Activated naive CD8-positive, alpha-beta T cell treated with anti-CD3 and anti-CD28 coated beads, Interleukin-2, amount 50 U/mL, for 24 hours (primary cell): ENCODE results near the gene ACACB.
"Not testable (repeated sequence)": the region's sequence is repeated elsewhere in the genome, so short reads cannot be mapped to it uniquely, and the experiment has no call there.

Experiments
- ATAC-seq: fragments of 150-1000 bp; cut with Tn5 transposase; one replicate; pipeline ENCODE4 v1.10.0; 2021
- DNase-seq: peaks from one replicate; pipeline ENCODE4 v3.0.0; 2021
- H3K27ac Mint-ChIP-seq: one replicate; pipeline ENCODE4 v1.8.0; 2021; ENCODE audit warnings: mild to moderate bottlenecking, mixed read lengths
- H3K27me3 Mint-ChIP-seq: one replicate; pipeline ENCODE4 v1.8.0; 2021; ENCODE audit warnings: mixed read lengths
- H3K36me3 Mint-ChIP-seq: one replicate; pipeline ENCODE4 v1.8.0; 2021; ENCODE audit warnings: low read depth, mixed read lengths
- H3K4me1 Mint-ChIP-seq: one replicate; pipeline ENCODE4 v1.8.0; 2021; ENCODE audit warnings: mixed read lengths
- H3K4me3 Mint-ChIP-seq: one replicate; pipeline ENCODE4 v1.8.0; 2021; ENCODE audit warnings: mild to moderate bottlenecking, moderate library complexity, mixed read lengths
- H3K9me3 Mint-ChIP-seq: one replicate; pipeline ENCODE4 v1.8.0; 2021; ENCODE audit warnings: mixed read lengths

Gene ACACB

GRCh38 chr12:109167781-109168180, 51.4 kb downstream of the ACACB start:
- H3K27ac Mint-ChIP-seq = no peak overlapping the region
- ATAC-seq = no peak
- no peak overlapping the region for H3K4me3 Mint-ChIP-seq
- no peaks in the 10 kb centered on the region for H3K4me1 Mint-ChIP-seq
- peaks cover 4% of the 10 kb centered on the region for H3K9me3 Mint-ChIP-seq
- peaks cover 15% of the 10 kb centered on the region for H3K36me3 Mint-ChIP-seq
- no peaks in the 10 kb centered on the region for H3K27me3 Mint-ChIP-seq
- no peak for DNase-seq

DNA sequence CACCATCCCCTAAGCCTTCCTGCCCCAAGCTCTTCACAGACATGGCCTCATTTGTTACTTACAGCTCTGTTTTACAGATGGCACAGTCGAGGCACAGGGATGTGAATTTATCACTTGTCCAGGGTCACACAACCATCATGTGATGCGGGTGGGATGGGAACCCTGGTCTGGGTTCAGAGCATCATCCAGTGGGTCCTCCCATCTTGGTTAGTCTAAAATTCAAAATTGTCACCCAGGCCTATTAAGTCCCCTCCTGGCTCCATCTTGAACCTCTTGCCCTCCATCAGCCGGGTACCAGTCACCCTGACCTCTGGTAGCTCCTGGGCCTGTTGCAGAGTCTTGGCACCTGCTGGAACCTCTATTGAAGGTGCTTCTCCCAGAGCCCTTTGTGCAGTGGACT, 52.9 kb downstream of the ACACB start:
- ATAC-seq (no peak), DNase-seq (no peak)
- no peaks in the 10 kb centered on the region for H3K27me3 Mint-ChIP-seq
- H3K9me3 Mint-ChIP-seq = peaks cover 7% of the 10 kb centered on the region
- no peak overlapping the region for H3K27ac Mint-ChIP-seq
- H3K4me3 Mint-ChIP-seq = no peak overlapping the region
- peaks cover 25% of the 10 kb centered on the region for H3K36me3 Mint-ChIP-seq
- H3K4me1 Mint-ChIP-seq = no peaks in the 10 kb centered on the region

DNA sequence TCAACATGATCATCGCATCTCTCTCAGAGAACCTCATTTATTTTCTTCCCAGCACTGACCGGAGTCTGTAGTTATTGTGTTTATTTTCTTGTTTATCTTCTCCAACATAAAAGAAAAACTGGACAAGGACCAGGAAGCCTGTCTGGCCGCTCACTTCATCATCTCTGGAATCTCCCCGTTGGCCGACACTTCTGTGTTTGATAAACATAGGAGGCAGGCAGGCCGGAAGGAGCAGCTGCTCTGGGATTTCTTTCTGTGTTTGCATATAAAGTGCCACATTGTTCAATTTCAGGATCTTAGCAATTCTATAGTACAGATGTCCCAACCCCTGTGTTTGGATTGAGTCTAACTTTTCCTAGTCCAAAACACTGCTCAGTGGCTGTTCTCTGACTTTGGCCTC, 53.3 kb downstream of the ACACB start:
- H3K27me3 Mint-ChIP-seq = no peaks in the 10 kb centered on the region
- peaks cover 7% of the 10 kb centered on the region for H3K9me3 Mint-ChIP-seq
- peaks cover 25% of the 10 kb centered on the region for H3K36me3 Mint-ChIP-seq
- ATAC-seq (no peak), DNase-seq (no peak)
- no peaks in the 10 kb centered on the region for H3K4me1 Mint-ChIP-seq
- no peak overlapping the region for H3K4me3 Mint-ChIP-seq
- no peak overlapping the region for H3K27ac Mint-ChIP-seq

- peaks cover 7% of the 10 kb centered on the region for H3K9me3 Mint-ChIP-seq
- H3K27ac Mint-ChIP-seq = no peak overlapping the region
- H3K27me3 Mint-ChIP-seq = no peaks in the 10 kb centered on the region
- ATAC-seq (no peak), DNase-seq (no peak)
- H3K36me3 Mint-ChIP-seq = peaks cover 25% of the 10 kb centered on the region
- H3K4me1 Mint-ChIP-seq = no peaks in the 10 kb centered on the region
- no peak overlapping the region for H3K4me3 Mint-ChIP-seq
Measured at GRCh38 chr12:109170324-109170723, 53.9 kb downstream of the ACACB start.

DNA sequence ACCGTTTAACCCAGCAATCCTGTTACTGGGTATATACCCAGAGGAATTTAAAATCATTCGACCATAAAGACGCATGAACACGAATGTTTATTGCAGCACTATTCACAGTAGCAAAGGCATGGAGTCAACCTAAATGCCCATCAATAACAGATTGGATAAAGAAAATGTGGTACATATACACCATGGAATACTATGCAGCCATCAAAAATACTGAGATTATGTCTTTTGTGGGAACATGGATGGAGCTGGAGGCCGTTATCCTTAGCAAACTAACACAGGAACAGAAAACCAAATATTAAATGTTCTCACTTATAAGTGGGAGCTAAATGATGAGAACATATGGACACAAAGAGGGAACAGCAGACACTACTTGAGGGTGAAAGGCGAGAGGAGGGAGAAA, 56.4 kb downstream of the ACACB start:
- not testable (repeated sequence) for ATAC-seq, H3K4me1 Mint-ChIP-seq, DNase-seq, H3K4me3 Mint-ChIP-seq, H3K27me3 Mint-ChIP-seq, H3K27ac Mint-ChIP-seq, H3K9me3 Mint-ChIP-seq
- peaks cover 25% of the 10 kb centered on the region for H3K36me3 Mint-ChIP-seq

DNA sequence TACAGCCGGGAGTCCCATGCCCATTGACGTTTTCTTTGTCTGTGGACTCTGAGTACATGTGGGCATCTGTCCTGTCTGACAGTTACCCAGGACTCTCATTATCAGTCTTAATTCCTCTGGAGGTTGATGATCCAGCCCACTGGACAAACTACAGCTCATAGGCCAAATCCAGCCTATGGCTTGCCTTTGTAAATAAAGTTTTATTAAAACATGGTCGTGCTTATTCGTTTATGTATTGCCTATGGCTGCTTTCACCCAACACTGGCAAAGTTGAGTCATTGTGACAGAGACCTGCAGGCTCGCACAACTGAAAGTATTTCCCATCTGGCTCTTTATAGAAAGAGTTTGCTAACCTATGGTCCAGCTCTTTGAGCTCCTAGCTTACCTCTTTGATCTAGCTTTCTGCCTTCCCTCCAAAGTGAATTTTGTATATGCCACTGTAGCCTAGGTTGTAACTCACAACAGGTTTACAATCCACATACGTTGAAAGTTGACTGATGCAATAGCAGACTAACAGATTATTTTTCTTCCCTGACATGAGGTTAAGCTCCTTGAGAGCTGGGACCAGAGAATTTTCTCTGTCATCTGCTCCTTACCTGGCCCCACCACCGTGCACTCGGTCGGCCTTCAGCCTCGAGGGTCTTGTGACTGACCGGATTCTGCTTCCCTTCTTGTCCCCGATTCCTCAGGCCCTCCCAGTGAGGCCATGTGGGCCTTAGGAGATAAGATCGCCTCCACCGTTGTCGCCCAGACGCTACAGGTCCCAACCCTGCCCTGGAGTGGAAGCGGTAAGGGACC, 57.3 kb downstream of the ACACB start:
- no peak for DNase-seq
- H3K9me3 Mint-ChIP-seq = peaks cover 7% of the 10 kb centered on the region
- no peaks in the 10 kb centered on the region for H3K4me1 Mint-ChIP-seq
- H3K27ac Mint-ChIP-seq = no peak overlapping the region
- peaks cover 25% of the 10 kb centered on the region for H3K36me3 Mint-ChIP-seq
- no peak for ATAC-seq
- no peaks in the 10 kb centered on the region for H3K27me3 Mint-ChIP-seq
- H3K4me3 Mint-ChIP-seq = no peak overlapping the region

DNA sequence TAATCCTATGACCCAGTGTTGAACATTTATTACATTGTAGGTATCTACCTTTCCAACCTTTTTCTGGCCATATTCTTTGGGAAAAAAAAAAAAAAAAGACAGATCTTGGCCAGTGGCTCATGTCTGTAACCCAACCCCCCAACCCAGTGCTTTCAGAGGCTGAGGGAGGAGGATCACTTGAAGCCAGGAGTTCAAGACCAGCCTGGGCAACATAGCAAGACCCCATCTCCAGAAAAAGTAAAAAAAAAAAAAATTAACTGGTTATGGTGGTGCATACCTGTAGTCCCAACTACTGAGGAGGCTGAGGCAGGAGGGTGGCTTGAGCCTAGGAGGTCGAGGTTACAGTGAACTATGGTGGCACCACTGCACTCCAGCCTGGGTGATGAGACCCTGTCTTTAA, 58.1 kb downstream of the ACACB start:
- Mint-ChIP-seq H3K9me3 (peaks cover 7% of the 10 kb centered on the region), H3K36me3 (peaks cover 24% of the 10 kb centered on the region), H3K27ac (no peak overlapping the region), H3K27me3 (no peaks in the 10 kb centered on the region), H3K4me1 (no peaks in the 10 kb centered on the region), H3K4me3 (no peak overlapping the region)
- no peak for ATAC-seq
- no peak for DNase-seq

DNA sequence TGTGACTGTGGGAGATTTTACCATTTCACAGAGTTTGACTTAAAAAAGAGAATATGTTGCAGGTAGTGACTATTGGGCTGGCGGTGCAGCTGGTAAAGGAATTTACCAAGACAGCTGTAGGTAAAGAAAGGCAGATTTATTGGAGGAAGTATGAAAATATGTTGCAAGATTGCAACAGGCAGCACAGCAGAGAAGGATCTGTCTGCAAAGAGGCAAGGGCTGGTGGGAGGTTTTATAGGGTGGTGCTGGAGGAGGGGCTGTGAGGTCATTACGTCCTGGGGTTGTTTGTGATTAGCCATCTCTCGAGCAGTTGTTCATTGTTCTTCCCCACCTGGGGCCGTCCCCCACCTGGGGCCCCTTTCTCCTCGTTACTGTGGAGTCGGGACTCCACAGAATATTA, 62.1 kb downstream of the ACACB start:
- H3K27me3 Mint-ChIP-seq = no peaks in the 10 kb centered on the region
- no peak overlapping the region for H3K27ac Mint-ChIP-seq
- H3K4me1 Mint-ChIP-seq = no peaks in the 10 kb centered on the region
- peaks cover 7% of the 10 kb centered on the region for H3K36me3 Mint-ChIP-seq
- DNase-seq = no peak
- H3K4me3 Mint-ChIP-seq = no peak overlapping the region
- ATAC-seq = no peak
- no peaks in the 10 kb centered on the region for H3K9me3 Mint-ChIP-seq

- H3K27me3 Mint-ChIP-seq = no peaks in the 10 kb centered on the region
- no peak overlapping the region for H3K4me3 Mint-ChIP-seq
- H3K9me3 Mint-ChIP-seq = no peaks in the 10 kb centered on the region
- H3K4me1 Mint-ChIP-seq = no peaks in the 10 kb centered on the region
- DNase-seq (no peak), ATAC-seq (no peak)
- no peak overlapping the region for H3K27ac Mint-ChIP-seq
- H3K36me3 Mint-ChIP-seq = peaks cover 1% of the 10 kb centered on the region
Measured at GRCh38 chr12:109179927-109180326, 63.5 kb downstream of the ACACB start.

DNA sequence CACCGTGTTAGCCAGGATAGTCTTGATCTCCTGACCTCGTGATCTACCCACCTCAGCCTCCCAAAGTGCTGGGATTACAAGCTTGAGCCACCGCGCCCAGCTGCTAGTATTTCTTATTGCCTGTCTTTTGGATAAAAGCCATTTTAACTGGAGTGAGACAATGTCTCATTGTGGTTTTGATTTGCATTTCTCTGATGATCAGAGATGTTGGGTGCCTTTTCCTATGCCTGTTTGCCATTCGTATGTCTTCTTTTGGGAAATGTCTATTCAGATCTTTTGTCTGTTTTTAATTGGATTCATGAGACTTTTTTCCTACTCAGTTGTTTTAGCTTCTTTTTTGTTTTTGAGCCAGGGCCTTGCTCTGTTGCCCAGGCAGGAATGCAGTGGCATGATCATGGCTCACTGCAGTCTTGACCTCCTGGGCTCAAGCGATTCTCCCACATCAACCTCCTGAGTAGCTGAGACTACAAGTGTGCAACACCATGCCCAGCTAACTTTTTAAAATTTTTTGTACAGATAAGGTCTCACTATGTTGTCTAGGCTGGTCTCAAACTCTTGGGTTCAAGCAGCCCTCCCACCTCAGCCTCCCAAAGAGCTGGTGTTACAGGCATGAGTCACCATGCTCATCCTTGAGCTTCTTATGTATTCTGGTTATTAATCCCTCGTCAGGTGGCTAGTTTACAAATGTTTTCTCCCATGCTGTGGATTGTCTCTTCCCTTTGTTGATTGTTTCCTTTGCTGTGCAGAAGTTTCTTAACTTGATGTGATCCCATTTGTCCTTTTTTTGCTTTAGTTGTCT, 65.9 kb downstream of the ACACB start:
- peaks cover 6% of the 10 kb centered on the region for H3K36me3 Mint-ChIP-seq

GRCh38 chr12:109185441-109185840, 69.1 kb downstream of the ACACB start:
- H3K36me3 Mint-ChIP-seq = peaks cover 6% of the 10 kb centered on the region
- H3K27me3 Mint-ChIP-seq = no peaks in the 10 kb centered on the region

More for the DNA sequence above, 65.9 kb downstream of the ACACB start:
- no peak overlapping the region for H3K27ac Mint-ChIP-seq
- DNase-seq = no peak
- no peaks in the 10 kb centered on the region for H3K9me3 Mint-ChIP-seq
- no peaks in the 10 kb centered on the region for H3K4me1 Mint-ChIP-seq
- H3K4me3 Mint-ChIP-seq = no peak overlapping the region
- ATAC-seq = no peak
- H3K27me3 Mint-ChIP-seq = no peaks in the 10 kb centered on the region

GRCh38 chr12:109186993-109187653, 70.7 kb downstream of the ACACB start:
- Mint-ChIP-seq H3K4me3 (no peak overlapping the region), H3K9me3 (no peaks in the 10 kb centered on the region), H3K27ac (no peak overlapping the region), H3K27me3 (no peaks in the 10 kb centered on the region), H3K4me1 (no peaks in the 10 kb centered on the region), H3K36me3 (peaks cover 4% of the 10 kb centered on the region)
- ATAC-seq (no peak), DNase-seq (no peak)

More at GRCh38 chr12:109185441-109185840, 69.1 kb downstream of the ACACB start:
- DNase-seq (no peak), ATAC-seq (no peak)
- no peaks in the 10 kb centered on the region for H3K9me3 Mint-ChIP-seq
- no peak overlapping the region for H3K27ac Mint-ChIP-seq
- H3K4me1 Mint-ChIP-seq = no peaks in the 10 kb centered on the region
- no peak overlapping the region for H3K4me3 Mint-ChIP-seq

DNA sequence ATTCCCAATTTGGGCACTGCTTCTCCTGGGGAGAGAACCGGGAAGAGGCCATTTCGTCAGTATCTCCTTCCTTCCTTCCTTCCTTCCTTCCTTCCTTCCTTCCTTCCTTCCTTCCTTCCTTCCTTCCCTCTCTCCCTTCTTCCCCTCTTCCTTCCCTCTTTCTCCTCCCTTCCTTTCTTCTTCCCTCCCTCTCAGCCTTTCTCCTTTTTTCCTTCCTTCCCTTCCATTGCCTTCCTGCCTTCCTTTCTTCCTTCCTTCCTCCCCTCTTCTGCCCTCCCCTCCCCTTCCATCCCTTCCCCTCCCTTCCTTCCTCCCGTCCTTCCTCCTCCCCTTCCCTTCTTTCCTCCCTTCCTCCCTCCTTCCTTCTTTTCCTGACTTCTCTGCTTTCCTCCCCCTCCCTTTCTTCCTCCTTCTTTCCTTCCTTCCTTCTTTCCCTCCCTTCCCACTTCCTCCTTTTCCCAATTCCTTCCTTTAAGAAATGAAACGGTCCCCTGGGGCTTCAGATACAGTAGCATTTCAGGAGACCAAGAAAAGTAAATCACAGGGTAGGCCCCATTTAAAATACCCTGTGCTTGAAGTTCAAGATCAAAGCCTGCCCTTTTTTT, 71.8 kb downstream of the ACACB start:
- Mint-ChIP-seq H3K4me1 (no peaks in the 10 kb centered on the region), H3K36me3 (peaks cover 4% of the 10 kb centered on the region), H3K27ac (no peak overlapping the region), H3K27me3 (no peaks in the 10 kb centered on the region), H3K4me3 (no peak overlapping the region), H3K9me3 (no peaks in the 10 kb centered on the region)
- DNase-seq = no peak
- ATAC-seq = no peak

GRCh38 chr12:109189291-109189690, 72.9 kb downstream of the ACACB start:
- no peak for DNase-seq
- no peaks in the 10 kb centered on the region for H3K9me3 Mint-ChIP-seq
- H3K4me1 Mint-ChIP-seq = no peaks in the 10 kb centered on the region
- ATAC-seq = no peak
- no peak overlapping the region for H3K27ac Mint-ChIP-seq
- H3K27me3 Mint-ChIP-seq = no peaks in the 10 kb centered on the region
- peaks cover 4% of the 10 kb centered on the region for H3K36me3 Mint-ChIP-seq
- H3K4me3 Mint-ChIP-seq = no peak overlapping the region
